Coronary artery (tissue), 2 donors: ENCODE measurements around the gene CAMK1.
A peak's percentile ranks its signal among the peaks of the same experiment; 100 is the strongest.

Source experiments
- DNase-seq: peaks from one replicate; pipeline ENCODE4 v3.0.0-alpha.2; 2017; ENCODE audit warnings: low spot score
- H3K27ac ChIP-seq, 2 donors: fragments of 200-600 bp; sonication (generic); one replicate each; pipeline ENCODE4 v1.5.1; 2016 to 2019
- H3K4me3 ChIP-seq: fragments of 200-600 bp; sonication (generic); 2 replicates; pipeline ENCODE4 v1.5.1; 2016; ENCODE audit warnings: mild to moderate bottlenecking, moderate library complexity
- TF ChIP-seq, protein P1 (sequence below): fragments of 200-600 bp; sonication (generic); IDR thresholded peaks from one replicate; pipeline ENCODE4 v1.5.1; 2019; ENCODE audit warnings: antibody characterized with exemption

CAMK1 gene

DNA sequence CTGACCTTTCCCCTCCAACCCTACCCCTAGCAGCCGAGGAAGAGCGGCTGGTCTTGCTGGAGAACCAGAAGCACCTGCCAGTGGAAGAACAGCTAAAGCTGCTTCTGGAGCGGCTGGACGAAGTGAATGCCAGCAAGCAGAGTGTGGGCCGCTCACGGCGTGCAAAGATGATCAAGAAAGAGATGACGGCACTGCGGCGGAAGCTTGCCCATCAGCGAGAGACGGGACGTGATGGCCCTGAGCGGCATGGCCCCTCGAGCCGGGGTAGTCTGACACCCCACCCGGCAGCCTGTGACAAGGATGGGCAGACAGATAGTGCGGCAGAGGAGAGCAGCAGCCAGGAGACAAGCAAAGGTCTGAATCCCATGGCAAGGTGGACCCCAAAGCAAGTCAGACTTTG is 26.2 kb downstream of the CAMK1 start:
- H3K4me3 ChIP-seq, result no peak overlapping the region
- H3K27ac ChIP-seq, result no peak overlapping the region
- TF ChIP-seq, protein P1, sequence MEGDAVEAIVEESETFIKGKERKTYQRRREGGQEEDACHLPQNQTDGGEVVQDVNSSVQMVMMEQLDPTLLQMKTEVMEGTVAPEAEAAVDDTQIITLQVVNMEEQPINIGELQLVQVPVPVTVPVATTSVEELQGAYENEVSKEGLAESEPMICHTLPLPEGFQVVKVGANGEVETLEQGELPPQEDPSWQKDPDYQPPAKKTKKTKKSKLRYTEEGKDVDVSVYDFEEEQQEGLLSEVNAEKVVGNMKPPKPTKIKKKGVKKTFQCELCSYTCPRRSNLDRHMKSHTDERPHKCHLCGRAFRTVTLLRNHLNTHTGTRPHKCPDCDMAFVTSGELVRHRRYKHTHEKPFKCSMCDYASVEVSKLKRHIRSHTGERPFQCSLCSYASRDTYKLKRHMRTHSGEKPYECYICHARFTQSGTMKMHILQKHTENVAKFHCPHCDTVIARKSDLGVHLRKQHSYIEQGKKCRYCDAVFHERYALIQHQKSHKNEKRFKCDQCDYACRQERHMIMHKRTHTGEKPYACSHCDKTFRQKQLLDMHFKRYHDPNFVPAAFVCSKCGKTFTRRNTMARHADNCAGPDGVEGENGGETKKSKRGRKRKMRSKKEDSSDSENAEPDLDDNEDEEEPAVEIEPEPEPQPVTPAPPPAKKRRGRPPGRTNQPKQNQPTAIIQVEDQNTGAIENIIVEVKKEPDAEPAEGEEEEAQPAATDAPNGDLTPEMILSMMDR, result no peak
- DNase-seq, result no peak

DNA sequence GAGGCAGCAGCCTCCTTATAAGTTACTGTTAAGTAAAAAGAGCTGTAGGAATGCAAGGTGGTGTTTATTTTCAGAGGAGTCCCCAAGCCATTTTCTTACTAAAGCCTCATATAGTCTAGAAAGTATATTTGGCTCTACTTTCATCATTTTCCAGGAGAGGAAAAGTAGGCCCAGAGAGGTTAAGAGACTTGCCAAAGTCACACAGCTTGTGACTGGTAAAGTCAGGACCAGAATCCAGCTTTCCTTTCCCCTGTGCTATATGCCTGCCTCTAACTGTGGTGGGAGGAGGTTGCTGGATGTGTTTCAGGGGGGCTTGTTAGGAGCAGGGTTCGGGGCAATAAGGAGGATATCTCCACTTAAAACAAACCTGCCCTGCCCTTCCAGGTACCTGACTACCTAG is 27.2 kb downstream of the CAMK1 start:
- H3K4me3 ChIP-seq, result no peak overlapping the region
- DNase-seq, result no peak
- no peak overlapping the region for H3K27ac ChIP-seq
- TF ChIP-seq, protein P1, result no peak

DNA sequence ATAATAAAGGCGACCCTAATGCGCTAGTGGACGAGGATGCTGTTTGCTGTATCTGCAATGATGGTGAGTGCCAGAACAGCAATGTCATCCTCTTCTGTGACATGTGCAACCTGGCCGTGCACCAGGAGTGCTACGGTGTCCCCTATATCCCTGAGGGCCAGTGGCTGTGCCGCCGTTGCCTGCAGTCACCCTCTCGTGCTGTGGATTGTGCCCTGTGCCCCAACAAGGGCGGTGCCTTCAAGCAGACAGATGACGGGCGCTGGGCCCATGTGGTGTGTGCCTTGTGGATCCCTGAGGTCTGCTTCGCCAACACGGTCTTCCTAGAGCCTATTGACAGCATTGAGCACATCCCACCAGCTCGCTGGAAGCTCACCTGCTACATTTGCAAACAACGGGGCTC is 30.6 kb downstream of the CAMK1 start:
- Histone ChIP-seq H3K4me3 (no peak overlapping the region), H3K27ac (no peak overlapping the region)
- TF ChIP-seq, protein P1, result no peak
- DNase-seq, result no peak

DNA sequence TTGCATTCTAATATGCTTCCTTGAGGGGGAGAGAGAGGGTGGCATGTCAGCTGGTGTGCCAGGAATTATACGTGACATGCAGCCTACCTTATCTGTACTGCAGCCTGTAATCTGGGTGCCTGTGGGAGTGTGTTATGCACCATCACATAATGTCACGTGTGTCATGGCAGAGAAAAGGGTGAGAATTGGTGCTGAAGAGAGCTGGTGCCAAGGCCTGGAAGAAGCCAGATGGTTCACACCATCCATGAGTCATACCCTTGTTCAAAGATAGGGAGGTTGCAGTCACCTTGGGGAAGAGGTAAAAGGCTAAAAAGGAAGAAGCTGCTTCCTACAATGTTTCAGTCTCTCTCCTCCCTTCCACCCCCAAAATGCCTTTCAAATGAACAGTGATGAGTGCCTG is 32.9 kb downstream of the CAMK1 start:
- Histone ChIP-seq H3K27ac (no peak overlapping the region), H3K4me3 (no peak overlapping the region)
- TF ChIP-seq, protein P1, result no peak
- DNase-seq, result no peak

DNA sequence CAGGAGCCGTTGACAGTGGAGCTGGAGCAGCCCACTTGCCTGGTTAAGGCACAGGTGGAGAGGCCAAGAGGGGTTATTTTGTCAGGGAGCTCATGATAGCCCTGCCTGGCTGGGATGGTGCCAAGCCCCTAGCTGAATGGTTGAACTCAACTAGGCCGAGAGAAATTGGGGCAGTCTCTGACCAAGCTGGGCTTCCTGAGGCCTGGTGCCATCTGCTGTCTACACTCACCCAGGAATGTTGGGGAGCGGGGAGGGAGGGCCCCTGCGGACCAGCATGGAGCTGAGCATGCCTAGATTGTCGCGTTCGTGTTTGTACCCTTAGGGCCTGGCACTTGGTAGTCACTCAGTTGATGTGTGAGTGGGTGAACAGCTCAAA is 37.0 kb downstream of the CAMK1 start:
- Histone ChIP-seq H3K27ac (no peak overlapping the region), H3K4me3 (peak overlapping the region; percentile 98)
- TF ChIP-seq, protein P1, result no peak
- DNase-seq, result no peak

DNA sequence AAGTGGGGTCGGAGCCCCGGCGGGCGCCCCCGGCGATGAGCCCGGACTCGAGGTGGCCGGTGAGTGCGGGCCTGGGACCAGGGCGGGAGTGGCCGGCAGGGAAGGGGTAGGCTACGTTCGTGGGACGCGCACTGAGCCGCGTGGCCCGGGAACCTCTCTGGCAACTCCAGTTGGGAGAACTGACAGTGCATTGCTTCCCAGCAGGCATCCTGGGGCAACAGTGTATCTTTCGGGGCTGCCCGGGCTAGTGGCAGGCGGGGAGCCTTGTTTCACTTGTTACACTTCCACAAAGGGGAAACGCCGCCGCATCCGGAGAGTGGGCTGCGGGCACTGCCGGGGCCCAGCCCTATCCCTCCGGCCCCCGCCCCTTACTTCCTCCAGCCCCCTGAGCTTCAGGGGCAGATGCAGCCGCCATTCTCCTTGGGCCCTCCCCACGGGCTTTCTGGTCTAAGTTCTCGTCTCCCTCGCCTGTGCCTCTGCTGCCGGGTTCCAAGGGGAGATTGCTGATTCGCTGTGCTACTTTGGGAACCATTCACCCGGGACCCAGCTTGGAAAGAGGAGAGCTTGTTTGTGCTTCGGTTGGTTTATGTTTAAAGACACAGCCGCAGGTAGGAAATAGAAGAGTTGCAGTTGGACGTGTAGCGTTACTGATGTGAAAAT is 37.5 kb downstream of the CAMK1 start:
- peak overlapping the region; percentile 98 for H3K4me3 ChIP-seq
- peak overlapping the region; percentile 95 for H3K27ac ChIP-seq
- TF ChIP-seq, protein P1, result no peak
- DNase-seq, result no peak

DNA sequence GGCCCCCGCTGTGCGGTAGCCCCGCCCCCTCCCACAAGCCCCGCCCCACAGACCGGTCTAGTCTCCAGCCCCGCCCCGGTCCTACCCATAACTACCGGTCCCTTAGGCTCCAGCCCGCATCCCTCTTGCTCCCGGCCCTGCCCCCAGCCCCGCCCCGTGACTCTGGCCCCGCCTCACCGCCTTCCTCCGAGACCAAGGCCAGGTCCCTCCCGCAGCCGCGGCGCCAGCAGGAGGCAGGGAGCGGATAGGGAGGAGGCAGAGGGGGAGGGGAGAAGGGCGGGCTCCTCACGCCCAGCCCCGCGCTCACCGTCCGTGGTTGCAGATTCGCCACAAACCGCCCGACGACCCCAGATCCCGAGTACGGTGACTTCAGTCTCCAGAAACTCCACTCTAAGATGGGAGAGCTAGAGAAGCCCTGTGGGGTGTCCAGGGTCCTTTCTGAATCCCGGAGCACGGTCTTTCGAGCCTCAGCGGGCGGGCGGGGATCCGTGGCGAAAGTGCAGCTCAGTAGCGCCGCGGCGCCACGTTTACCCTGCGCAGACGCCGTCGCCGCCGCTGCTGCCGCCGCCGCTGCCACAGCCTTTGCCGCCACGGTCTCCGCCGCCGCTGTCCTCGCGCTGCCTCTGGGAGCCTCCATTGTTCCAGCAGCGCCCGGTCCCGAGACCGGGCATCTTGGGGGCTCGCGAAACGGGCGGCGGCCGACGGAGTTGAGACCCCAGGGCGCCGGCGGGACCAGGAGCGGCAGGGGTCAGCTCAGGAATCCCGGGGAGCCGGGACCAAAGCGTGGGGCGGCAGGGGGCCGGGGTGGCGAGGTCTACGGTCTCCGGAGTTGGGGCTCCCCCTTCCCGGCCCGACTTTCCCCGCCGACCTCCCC is 38.3 kb downstream of the CAMK1 start, which contains the start of gene BRPF1:
Gene BRPF1, plus strand, starts transcription at position 530 of the 874 bp plus-strand sequence. CDS start 2,406 bp downstream, outside the sequence.
- H3K4me3 ChIP-seq, result peak within 1 kb of the TSS; percentile 98
- DNase-seq, result peak; percentile 100
- peak within 1 kb of the TSS; percentile 95 for H3K27ac ChIP-seq
- TF ChIP-seq, protein P1, result no peak
